Measurements from ENCODE around the gene FBXO34.
A peak's percentile ranks its signal among the peaks of the same experiment; 100 is the strongest.

The FBXO34 gene

GRCh38 chr14:55272922-55273321, 1.7 kb downstream of the FBXO34 start:
- no peak for DNase-seq

- no peak for DNase-seq
Measured at GRCh38 chr14:55274146-55274545, 2.9 kb downstream of the FBXO34 start.

- peak; percentile 28 for DNase-seq
Measured at GRCh38 chr14:55274751-55275150, 3.5 kb downstream of the FBXO34 start.

- no peak for DNase-seq
Measured at GRCh38 chr14:55276736-55277135, 5.5 kb downstream of the FBXO34 start.

- no peak for DNase-seq
Measured at GRCh38 chr14:55277972-55278740, 6.9 kb downstream of the FBXO34 start.

GRCh38 chr14:55279384-55279783, 8.2 kb downstream of the FBXO34 start:
- no peak for DNase-seq

GRCh38 chr14:55281316-55281839, 10.2 kb downstream of the FBXO34 start:
- DNase-seq, result no peak

GRCh38 chr14:55285048-55285652, 13.9 kb downstream of the FBXO34 start:
- DNase-seq, result peak; percentile 4

- no peak for DNase-seq
Measured at GRCh38 chr14:55288439-55288838, 17.2 kb downstream of the FBXO34 start.

- DNase-seq, result no peak
Measured at GRCh38 chr14:55291480-55292081, 20.4 kb downstream of the FBXO34 start.

GRCh38 chr14:55294603-55295002, 23.4 kb downstream of the FBXO34 start:
- DNase-seq, result no peak

GRCh38 chr14:55297611-55298499, 26.6 kb downstream of the FBXO34 start:
- DNase-seq, result no peak

- no peak for DNase-seq
Measured at GRCh38 chr14:55298500-55298822, 27.2 kb downstream of the FBXO34 start.

GRCh38 chr14:55301437-55302121, 30.4 kb downstream of the FBXO34 start:
- DNase-seq, result peak; percentile 31

GRCh38 chr14:55302367-55303124, 31.3 kb downstream of the FBXO34 start:
- DNase-seq, result no peak

GRCh38 chr14:55303125-55303499, 31.9 kb downstream of the FBXO34 start:
- no peak for DNase-seq

- DNase-seq, result peak; percentile 23
Measured at GRCh38 chr14:55303691-55304145, 32.5 kb downstream of the FBXO34 start.

GRCh38 chr14:55306938-55307589, 35.8 kb downstream of the FBXO34 start:
- no peak for DNase-seq

GRCh38 chr14:55309154-55309553, 37.9 kb downstream of the FBXO34 start:
- DNase-seq, result no peak

GRCh38 chr14:55309761-55310365, 38.6 kb downstream of the FBXO34 start:
- no peak for DNase-seq
